VCaP (cell line): ENCODE data around the gene AK6.

Experiments
- H3K27ac ChIP-seq: fragments of 450-650 bp; 2 replicates; pipeline ENCODE4 v1.5.1; 2017
- CTCF ChIP-seq: fragments of 450-650 bp; conservative IDR thresholded peaks from 2 replicates; pipeline ENCODE4 v1.5.1; 2017; ENCODE audit warnings: mild to moderate bottlenecking, moderate library complexity

AK6 gene

GRCh38 chr5:69369340-69370121, at the start of gene AK6, which contains the start of the genes RAD17 and TAF9:
AK6 (minus strand) TSS chr5:69369520; CDS start chr5:69369490, 30 bp downstream.
RAD17 (plus strand) TSS chr5:69369818; CDS start chr5:69372209, 2,391 bp downstream.
TAF9 (minus strand) TSS chr5:69369520; CDS start chr5:69365737, 3,783 bp downstream.
- TF ChIP-seq CTCF, result no peak
- peak within 1 kb of the TSS; percentile 99 for H3K27ac ChIP-seq

- H3K27ac ChIP-seq, result no peak overlapping the region
- TF ChIP-seq CTCF, result no peak
Observed at GRCh38 chr5:69418554-69418953, 49.2 kb upstream of the AK6 start.

DNA sequence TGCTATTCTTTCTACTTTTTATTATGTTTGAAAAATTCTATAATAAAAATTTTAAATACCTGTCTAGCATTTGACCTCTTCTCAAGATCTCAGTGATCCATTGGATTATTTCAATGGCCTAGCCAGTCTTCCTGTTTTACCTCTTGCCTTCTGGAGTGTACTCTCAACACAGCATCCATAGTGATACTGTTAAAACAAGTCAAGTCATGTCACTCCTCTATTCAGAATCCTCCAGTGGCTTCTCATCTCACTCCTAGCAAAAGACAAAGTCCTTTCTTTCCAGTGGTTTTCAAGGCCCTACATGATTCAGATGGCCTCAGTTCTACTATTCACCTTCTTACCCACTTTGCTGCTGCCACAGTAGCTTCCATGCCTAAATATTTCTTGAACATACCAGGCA, 47.4 kb upstream of the AK6 start:
- TF ChIP-seq CTCF, result no peak
- peak overlapping the region; percentile 99 for H3K27ac ChIP-seq

GRCh38 chr5:69416180-69416579, 46.9 kb upstream of the AK6 start:
- TF ChIP-seq CTCF, result no peak
- peak overlapping the region; percentile 99 for H3K27ac ChIP-seq

DNA sequence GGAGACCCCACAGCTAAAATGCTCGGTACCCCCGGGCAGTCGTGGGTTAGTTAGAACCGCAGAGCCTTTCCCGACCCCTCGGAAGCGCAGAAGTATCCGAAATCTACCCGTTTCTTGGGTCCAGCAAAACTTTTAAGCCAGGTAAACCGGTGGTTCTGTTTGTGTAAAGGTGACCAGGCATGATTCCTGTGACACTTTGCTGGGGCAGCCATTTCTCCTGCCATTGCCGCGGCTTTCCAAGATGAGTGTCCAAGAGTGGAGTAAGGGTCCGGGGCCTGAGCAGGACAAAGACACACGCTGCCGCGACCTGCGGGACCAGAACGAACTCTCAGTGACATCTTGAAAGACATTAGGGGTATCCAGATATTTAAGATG, 46.3 kb upstream of the AK6 start:
- no peak for TF ChIP-seq CTCF
- H3K27ac ChIP-seq, result peak overlapping the region; percentile 99

DNA sequence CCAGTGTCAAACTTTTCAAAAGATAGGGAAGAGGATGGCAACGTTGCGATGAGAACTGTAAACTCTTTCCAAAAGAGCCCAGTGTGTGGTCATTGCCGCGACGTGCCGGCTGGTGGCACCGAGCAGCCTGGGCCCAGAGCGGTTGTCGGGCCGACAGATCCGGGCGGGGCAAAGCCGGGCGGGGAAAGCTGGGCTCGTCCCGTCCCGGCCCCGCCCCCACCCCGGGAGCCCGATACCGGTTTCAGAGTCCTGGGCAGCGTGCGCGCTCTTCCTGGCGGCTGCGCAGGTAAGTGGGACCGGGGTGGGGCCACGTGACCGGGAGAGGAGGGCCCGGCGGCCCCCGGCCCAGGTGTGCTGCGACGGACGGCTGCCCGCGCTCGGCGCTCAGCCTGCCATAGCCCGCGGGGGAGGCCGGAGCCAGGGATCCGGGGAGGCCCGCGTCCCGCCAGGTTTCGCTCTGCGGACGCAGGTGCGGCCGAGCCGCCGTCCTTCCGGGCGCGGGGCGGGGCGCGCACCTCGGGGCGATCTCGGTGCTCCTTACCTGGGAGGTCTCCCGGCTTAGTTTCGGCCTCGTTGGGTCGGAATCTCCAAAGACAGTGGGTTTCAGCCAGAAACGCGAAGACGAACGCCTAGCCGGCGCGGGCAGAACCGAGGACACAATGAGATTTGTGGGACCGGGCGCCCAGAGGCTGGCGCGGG, 45.7 kb upstream of the AK6 start, which contains the start of gene MARVELD2:
MARVELD2 (plus strand) TSS at position 232 of the 699 bp plus-strand sequence. CDS start 4,270 bp downstream, outside the sequence.
- TF ChIP-seq CTCF, result peak; percentile 80
- peak within 1 kb of the TSS; percentile 99 for H3K27ac ChIP-seq

- H3K27ac ChIP-seq, result no peak overlapping the region
- no peak for TF ChIP-seq CTCF
Observed at GRCh38 chr5:69404659-69405330, 35.5 kb upstream of the AK6 start.
